HepG2 (cell line): Measurements from ENCODE around the gene KIF6. TPM values are rescaled to one million over a fixed set of nuclear protein-coding genes. Genes with fewer than 3 reads are reported as not detected.

ENCODE experiments used
- CENPBD1 ChIP-seq: sonication (generic); formaldehyde crosslinking; IDR thresholded peaks from 2 replicates; pipeline ENCODE4 v1.8.0; 2022; ENCODE audit warnings: missing genetic modification reagents, low read depth, mild to moderate bottlenecking, borderline replicate concordance
- DZIP1 ChIP-seq: sonication (generic); formaldehyde crosslinking; IDR thresholded peaks from 2 replicates; pipeline ENCODE4 v1.5.0; 2020; ENCODE audit warnings: mild to moderate bottlenecking, missing genetic modification reagents
- FOSL2 ChIP-seq: sonication (generic); formaldehyde crosslinking; IDR thresholded peaks from 2 replicates; pipeline ENCODE4 v1.4.0; 2020; ENCODE audit warnings: missing genetic modification reagents
- HNF4G ChIP-seq, 2 experiments: sonication (generic) in 1 of 2; formaldehyde crosslinking in 1 of 2; IDR thresholded peaks; 2 replicates each; pipeline versions ENCODE4 v1.4.0 to v1.6.1; 2011 to 2020; ENCODE audit warnings: borderline replicate concordance in 2 of 2, low read depth in 2 of 2, mild to moderate bottlenecking in 2 of 2, low read length in 1 of 2, missing genetic modification reagents in 1 of 2, moderate library complexity in 1 of 2
- KDM5B ChIP-seq: sonication (generic); formaldehyde crosslinking; IDR thresholded peaks from 2 replicates; pipeline ENCODE4 v1.4.0; 2020; ENCODE audit warnings: missing genetic modification reagents, mild to moderate bottlenecking, borderline replicate concordance
- MTF2 ChIP-seq: sonication (generic); formaldehyde crosslinking; IDR thresholded peaks from 2 replicates; pipeline ENCODE4 v1.5.0; 2020; ENCODE audit warnings: missing genetic modification reagents, borderline replicate concordance
- NFYB ChIP-seq: sonication (generic); formaldehyde crosslinking; IDR thresholded peaks from 2 replicates; pipeline ENCODE4 v1.4.0; 2020; ENCODE audit warnings: missing genetic modification reagents
- PHF21A ChIP-seq: sonication (generic); formaldehyde crosslinking; IDR thresholded peaks from 2 replicates; pipeline ENCODE4 v1.5.0; 2020; ENCODE audit warnings: mild to moderate bottlenecking, missing genetic modification reagents
- RARA ChIP-seq: IDR thresholded peaks from 2 replicates; pipeline ENCODE4 v1.6.1; 2016; ENCODE audit warnings: missing genetic modification reagents, missing compliant biosample characterization
- SRSF4 ChIP-seq: fragments of 200-400 bp; formaldehyde crosslinking; IDR thresholded peaks from one replicate; pipeline ENCODE4 v1.6.1; 2018; ENCODE audit warnings: mild to moderate bottlenecking, low read depth, low read length, moderate library complexity; ENCODE audit not compliant: poor library complexity, severe bottlenecking
- ZFY ChIP-seq: sonication (generic); formaldehyde crosslinking; IDR thresholded peaks from 2 replicates; pipeline ENCODE4 v1.4.0; 2020; ENCODE audit warnings: missing genetic modification reagents
- ZNF646 ChIP-seq: sonication (generic); formaldehyde crosslinking; IDR thresholded peaks from 2 replicates; pipeline ENCODE4 v1.9.0; 2021; ENCODE audit warnings: mild to moderate bottlenecking, missing genetic modification reagents
- polyA plus RNA-seq, 8 experiments: library from polyadenylated mRNA; depleted of rRNA in 3 of 8; stranded (reverse) in 7 of 8; unstranded in 1 of 8; fragments of >200 nt; fragmentation: Illumina TruSeq in 4 of 8; extraction: Trizol in 4 of 8; gene quantifications; 2 replicates each; pipeline versions ENCODE4 v1.2.1 to v1.2.3, GENCODE V29; 2011 to 2016; ENCODE audit warnings: low read depth in 4 of 8, missing spikeins in 1 of 8, mixed read lengths in 1 of 8; ENCODE audit not compliant: insufficient read depth in 1 of 8
- total RNA-seq, 5 experiments: library from RNA; depleted of rRNA; stranded (reverse); fragments of >200 nt; fragmentation: Illumina TruSeq; extraction: Trizol; gene quantifications; 2 replicates each; pipeline ENCODE4 v1.2.3, GENCODE V29; 2016; ENCODE audit warnings: low read depth in 1 of 5

The KIF6 gene
- total and polyA plus RNA-seq, 2 of the 13 experiments (the other 11 are each of a cell fraction or from before 2014, with no cell fraction given) = 0.04 to 0.27 TPM

- no peak for TF ChIP-seq CENPBD1 (CRISPR knock-in tag)
- no peak for TF ChIP-seq MTF2
- TF ChIP-seq NFYB (CRISPR knock-in tag) = peak; percentile 69
- no peak for TF ChIP-seq HNF4G (IDR thresholded peaks at IDR 0.05; ENCODE audit: borderline replicate concordance, low read depth, low read length)
- no peak for TF ChIP-seq HNF4G (CRISPR knock-in tag; IDR thresholded peaks at IDR 0.05; ENCODE audit: borderline replicate concordance, low read depth)
- TF ChIP-seq KDM5B (CRISPR knock-in tag) = peak; percentile 78; the same call in 1 of the 2 replicates
- no peak for TF ChIP-seq PHF21A (CRISPR knock-in tag)
- no peak for TF ChIP-seq SRSF4
- TF ChIP-seq FOSL2 = no peak
- no peak for TF ChIP-seq ZNF646 (CRISPR knock-in tag)
- peak; percentile 34; the same call in 1 of the 2 replicates for TF ChIP-seq ZFY (CRISPR knock-in tag)
- 0 out of 2 replicates have a peak, but pooled peaks have one; percentile 34 for TF ChIP-seq DZIP1 (CRISPR knock-in tag)
- no peak for TF ChIP-seq RARA (CRISPR knock-in tag)
These were observed at the start of gene KIF6 (continued) for GRCh38 chr6:39724787-39725631.
